ENCODE data around the gene NOC4L. TPM values are rescaled to one million over a fixed set of nuclear protein-coding genes. Genes with fewer than 3 reads are reported as not detected.

NOC4L gene
- polyA plus RNA-seq, 3 donors = 15.8 to 22.6 (median 18.0) TPM

DNA sequence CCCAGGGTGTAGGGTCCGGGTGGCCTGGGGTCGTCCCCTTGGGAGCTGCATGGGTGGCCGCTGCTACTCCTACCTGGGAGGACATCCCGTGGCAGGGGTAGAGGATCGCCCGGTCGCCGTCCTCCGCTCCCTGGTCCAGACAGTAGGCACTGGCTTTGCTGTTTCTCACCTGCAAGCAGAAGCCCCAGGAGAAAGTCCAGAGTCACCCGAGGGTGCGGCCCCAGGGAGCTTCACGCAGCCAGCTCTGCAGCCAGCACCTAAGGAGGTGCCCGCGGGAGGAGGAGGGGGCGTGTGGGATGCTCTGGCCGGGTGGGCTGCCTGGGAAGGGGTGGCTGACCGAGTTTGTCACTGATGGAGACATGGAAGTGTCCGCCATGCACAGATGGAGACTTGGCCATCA lies 54.8 kb downstream of the NOC4L start:
- WGBS, 3 donors = 69 to 84% (median 79%) methylated on average over 18 of the region's 18 CpGs
- H3K27ac ChIP-seq (ENCODE audit: low read depth, low read length) = no peak overlapping the region

DNA sequence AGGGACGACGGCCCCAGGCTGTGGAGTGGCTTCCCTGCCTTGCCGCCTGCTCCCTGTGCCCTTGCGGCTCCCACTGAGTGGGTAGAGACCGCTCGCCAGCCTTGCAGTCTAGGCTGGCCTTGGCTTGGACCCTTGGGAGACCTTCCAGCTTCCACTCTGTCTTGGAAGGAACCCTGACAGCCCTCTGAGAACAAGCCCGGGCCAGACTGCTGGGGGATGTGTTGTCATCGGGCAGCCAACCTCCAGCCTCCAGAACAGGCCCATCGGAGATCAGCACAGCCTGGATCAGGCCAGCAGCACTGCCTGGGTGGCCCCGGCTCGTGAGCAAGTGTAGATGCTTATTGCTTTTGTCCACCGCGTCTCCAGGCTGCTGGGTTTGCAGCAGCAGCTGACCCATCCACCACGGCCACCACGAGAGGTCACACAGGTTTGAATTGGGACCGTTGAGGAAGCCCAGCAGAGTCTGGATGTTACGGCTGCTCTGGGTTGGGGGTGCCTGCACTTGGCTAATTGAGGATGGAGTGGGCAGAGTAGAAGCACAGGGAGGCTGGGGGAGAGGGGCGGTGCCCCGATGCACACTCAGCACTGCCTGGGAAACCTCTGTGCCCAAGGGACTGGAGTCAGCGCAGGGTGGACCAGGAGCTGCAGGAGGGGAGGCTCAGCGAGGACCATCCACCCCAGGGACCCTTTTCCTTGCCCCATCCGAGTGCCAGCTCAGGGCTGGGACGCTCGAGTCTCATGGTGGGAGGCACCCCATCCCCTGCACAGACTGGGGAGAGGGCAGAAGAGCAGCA lies 55.5 kb downstream of the NOC4L start:
- WGBS, 3 donors = 68 to 78% (median 71%) methylated on average over 22 to 24 of the region's 24 CpGs

DNA sequence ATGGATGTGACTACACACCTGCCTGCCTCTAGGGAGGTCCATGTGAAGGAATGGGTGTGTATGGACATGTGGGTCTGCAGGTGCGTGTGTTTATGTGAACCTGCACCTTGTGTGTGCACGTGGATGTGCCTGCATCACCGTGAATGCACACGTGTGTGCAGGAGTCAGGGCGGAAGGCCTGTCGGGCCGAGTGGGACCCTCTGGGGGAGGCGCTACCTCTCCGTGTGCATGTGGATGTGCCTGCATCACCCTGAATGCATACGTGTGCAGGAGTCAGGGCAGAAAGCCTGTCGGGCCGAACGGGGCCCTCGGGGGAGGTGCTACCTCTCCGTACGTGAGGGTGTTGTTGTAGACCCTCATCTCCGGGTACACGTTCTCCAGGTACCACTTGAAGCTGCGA lies 56.5 kb downstream of the NOC4L start:
- WGBS, 3 donors = 74 to 87% (median 86%) methylated on average over 19 of the region's 19 CpGs
- no peak overlapping the region for H3K27ac ChIP-seq (ENCODE audit: low read depth, low read length)

More for the DNA sequence above, 55.5 kb downstream of the NOC4L start:
- H3K27ac ChIP-seq (ENCODE audit: low read depth, low read length) = no peak overlapping the region

DNA sequence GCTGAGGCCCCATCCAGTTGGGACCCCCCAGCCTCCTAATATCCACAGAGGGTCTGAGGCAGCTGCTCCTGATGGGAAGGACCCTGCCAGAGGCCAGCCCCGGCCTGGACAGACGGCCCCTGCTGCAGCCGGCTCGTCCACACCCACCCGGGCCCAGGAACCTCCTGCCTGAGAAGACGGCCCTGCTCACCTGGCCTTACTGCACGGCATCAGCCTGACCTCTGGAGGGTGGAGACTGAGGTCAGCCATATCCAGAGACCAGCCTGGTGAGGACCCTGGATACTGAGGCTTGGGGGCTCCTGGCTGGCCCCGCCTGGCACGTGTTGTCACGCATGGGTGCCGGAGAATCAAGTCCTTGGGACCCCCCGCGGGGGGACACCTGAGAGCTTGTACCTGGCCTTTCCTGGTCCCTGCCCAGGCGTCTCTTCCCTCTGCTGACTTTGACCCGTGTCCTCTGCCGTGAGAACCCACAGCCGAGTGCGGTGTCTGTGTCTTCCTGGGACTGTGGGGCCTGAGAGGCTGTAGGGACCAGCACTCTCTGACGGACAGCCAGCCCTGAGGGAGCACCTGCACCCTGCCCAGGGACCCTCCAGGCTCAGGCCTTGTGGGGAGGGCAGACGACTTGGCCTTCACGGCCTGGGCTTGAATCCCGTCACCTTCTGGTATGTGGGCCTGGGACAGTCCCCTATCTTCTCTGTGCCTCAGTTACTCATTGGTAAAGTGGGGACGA lies 57.3 kb downstream of the NOC4L start:
- 71 to 89% (median 84%) methylated on average over 23 of the region's 23 CpGs for whole genome bisulfite sequencing, 3 donors

More for the DNA sequence above, 57.3 kb downstream of the NOC4L start:
- no peak overlapping the region for H3K27ac ChIP-seq (ENCODE audit: low read depth, low read length)

Other genes starting within 250 kb of the NOC4L start
- gene ULK1, start 249.8 kb upstream of the NOC4L start, polyA plus RNA-seq = 10 to 100 TPM; 13.7 to 47.1 (median 26.2) TPM
- 10 to 100 TPM; 13.6 to 37.0 (median 16.6) TPM for gene PUS1, start 215.2 kb upstream of the NOC4L start, polyA plus RNA-seq
- gene EP400, start 194.5 kb upstream of the NOC4L start, polyA plus RNA-seq = 10 to 100 TPM in 2 of 3 donors, 1 to 10 TPM in 1; 6.1 to 14.3 (median 11.0) TPM
- gene DDX51, start 138 bp upstream of the NOC4L start, polyA plus RNA-seq = 10 to 100 TPM; 14.3 to 19.0 (median 14.6) TPM
- gene GALNT9, start 185.1 kb downstream of the NOC4L start, polyA plus RNA-seq = 1 to 10 TPM in 2 of 3 donors, under 1 TPM in 1; 0.03 to 1.1 (median 1.0) TPM

Data from adipose tissue (tissue), 3 donors.